HepG2 (cell line): ENCODE data around the gene SLC12A3. TPM values are rescaled to one million over a fixed set of nuclear protein-coding genes. Genes with fewer than 3 reads are reported as not detected.

Source experiments
- ATF1 ChIP-seq: IDR thresholded peaks from 2 replicates; pipeline ENCODE4 v1.6.1; 2016; ENCODE audit warnings: mild to moderate bottlenecking, control low read depth
- ATF2 ChIP-seq: sonication (generic); formaldehyde crosslinking; IDR thresholded peaks from 2 replicates; pipeline ENCODE4 v1.4.0; 2020; ENCODE audit warnings: missing genetic modification reagents
- CCDC6 ChIP-seq: sonication (generic); formaldehyde crosslinking; IDR thresholded peaks from 2 replicates; pipeline ENCODE4 v1.8.1; 2022; ENCODE audit warnings: mild to moderate bottlenecking, missing genetic modification reagents, moderate library complexity
- DNMT3B ChIP-seq: conservative IDR thresholded peaks from 2 replicates; pipeline ENCODE4 v1.6.1; 2016; ENCODE audit warnings: missing biosample characterization, control low read depth
- HNRNPH1 ChIP-seq: fragments of 200-400 bp; formaldehyde crosslinking; optimal IDR thresholded peaks from 2 replicates; pipeline ENCODE3; 2017; ENCODE audit warnings: mild to moderate bottlenecking, low read depth, low read length
- HOXD1 ChIP-seq: sonication (generic); formaldehyde crosslinking; IDR thresholded peaks from 2 replicates; pipeline ENCODE4 v1.5.0; 2020; ENCODE audit warnings: missing genetic modification reagents
- KLF6 ChIP-seq: IDR thresholded peaks from 2 replicates; pipeline ENCODE4 v1.8.0; 2016; ENCODE audit warnings: missing biosample characterization, missing genetic modification reagents
- KMT2B ChIP-seq: IDR thresholded peaks from 2 replicates; pipeline ENCODE4 v1.6.1; 2016; ENCODE audit warnings: missing genetic modification reagents, missing compliant biosample characterization
- MYC ChIP-seq: sonication (generic); formaldehyde crosslinking; IDR thresholded peaks from 2 replicates; pipeline ENCODE4 v1.9.0; 2021; ENCODE audit warnings: missing genetic modification reagents, borderline replicate concordance
- MYNN ChIP-seq: sonication (generic); formaldehyde crosslinking; IDR thresholded peaks from 2 replicates; pipeline ENCODE4 v1.4.0; 2020; ENCODE audit warnings: mild to moderate bottlenecking, low read depth, missing genetic modification reagents
- NFKBIZ ChIP-seq: IDR thresholded peaks from 2 replicates; pipeline ENCODE4 v1.6.1; 2018; ENCODE audit warnings: missing genetic modification reagents, missing compliant biosample characterization
- PHF21A ChIP-seq: sonication (generic); formaldehyde crosslinking; IDR thresholded peaks from 2 replicates; pipeline ENCODE4 v1.5.0; 2020; ENCODE audit warnings: mild to moderate bottlenecking, missing genetic modification reagents
- TEAD3 ChIP-seq: optimal IDR thresholded peaks from 2 replicates; pipeline ENCODE3; 2016; ENCODE audit warnings: borderline replicate concordance
- YEATS4 ChIP-seq: sonication (generic); formaldehyde crosslinking; IDR thresholded peaks from 2 replicates; pipeline ENCODE4 v1.4.0; 2020; ENCODE audit warnings: missing genetic modification reagents, borderline replicate concordance
- ZBTB21 ChIP-seq: sonication (generic); formaldehyde crosslinking; IDR thresholded peaks from 2 replicates; pipeline ENCODE4 v1.4.0; 2020; ENCODE audit warnings: missing genetic modification reagents
- ZNF232 ChIP-seq: sonication (generic); formaldehyde crosslinking; IDR thresholded peaks from 2 replicates; pipeline ENCODE4 v1.4.0; 2020; ENCODE audit warnings: missing genetic modification reagents, borderline replicate concordance
- ZNF253 ChIP-seq: sonication (generic); formaldehyde crosslinking; IDR thresholded peaks from 2 replicates; pipeline ENCODE4 v1.8.0; 2022; ENCODE audit warnings: mild to moderate bottlenecking, missing genetic modification reagents, borderline replicate concordance
- ZNF263 ChIP-seq: sonication (generic); formaldehyde crosslinking; IDR thresholded peaks from 2 replicates; pipeline ENCODE4 v1.4.0; 2020; ENCODE audit warnings: missing genetic modification reagents
- ZNF672 ChIP-seq: sonication (generic); formaldehyde crosslinking; IDR thresholded peaks from 2 replicates; pipeline ENCODE4 v1.8.1; 2022; ENCODE audit warnings: missing genetic modification reagents
- ZNF839 ChIP-seq: sonication (generic); formaldehyde crosslinking; IDR thresholded peaks from 2 replicates; pipeline ENCODE4 v1.4.0; 2020; ENCODE audit warnings: missing genetic modification reagents, mild to moderate bottlenecking, borderline replicate concordance
- ZNF841 ChIP-seq: sonication (generic); formaldehyde crosslinking; IDR thresholded peaks from 2 replicates; pipeline ENCODE4 v1.8.1; 2023; ENCODE audit warnings: missing genetic modification reagents, borderline replicate concordance
- polyA plus RNA-seq, 8 experiments: library from polyadenylated mRNA; depleted of rRNA in 3 of 8; stranded (reverse) in 7 of 8; unstranded in 1 of 8; fragments of >200 nt; fragmentation: Illumina TruSeq in 4 of 8; extraction: Trizol in 4 of 8; gene quantifications; 2 replicates each; pipeline versions ENCODE4 v1.2.1 to v1.2.3, GENCODE V29; 2011 to 2016; ENCODE audit warnings: low read depth in 4 of 8, missing spikeins in 1 of 8, mixed read lengths in 1 of 8; ENCODE audit not compliant: insufficient read depth in 1 of 8
- total RNA-seq, 5 experiments: library from RNA; depleted of rRNA; stranded (reverse); fragments of >200 nt; fragmentation: Illumina TruSeq; extraction: Trizol; gene quantifications; 2 replicates each; pipeline ENCODE4 v1.2.3, GENCODE V29; 2016; ENCODE audit warnings: low read depth in 1 of 5
- TF ChIP-seq, protein P1 (sequence below): sonication (generic); formaldehyde crosslinking; IDR thresholded peaks from 2 replicates; pipeline ENCODE4 v1.4.0; 2020; ENCODE audit warnings: mild to moderate bottlenecking, missing genetic modification reagents
- TF ChIP-seq, protein P2 (sequence below): sonication (generic); formaldehyde crosslinking; IDR thresholded peaks from 2 replicates; pipeline ENCODE4 v1.8.0; 2022; ENCODE audit warnings: mild to moderate bottlenecking, missing genetic modification reagents, moderate library complexity
- TF ChIP-seq, protein P3 (sequence below): sonication (generic); formaldehyde crosslinking; IDR thresholded peaks from 2 replicates; pipeline ENCODE4 v1.4.0; 2020; ENCODE audit warnings: low read depth, mild to moderate bottlenecking, missing genetic modification reagents
- TF ChIP-seq, protein P4 (sequence below), 2 experiments: fragments of 450-650 bp in 1 of 2; sonication (generic) in 1 of 2; formaldehyde crosslinking; IDR thresholded peaks; 2 replicates each; pipeline versions ENCODE4 v1.5.0 to v1.8.0; 2020 to 2022; ENCODE audit warnings: mild to moderate bottlenecking in 1 of 2, missing genetic modification reagents in 1 of 2

The SLC12A3 gene
- total and polyA plus RNA-seq, 2 of the 13 experiments (the other 11 are each of a cell fraction or from before 2014, with no cell fraction given) = 6.2 TPM; not detected in 1

GRCh38 chr16:56964243-56965148 is 99.5 kb downstream of the SLC12A3 start (continued):
- peak; percentile 98 for TF ChIP-seq TEAD3
- no peak for TF ChIP-seq ZNF253
- peak; percentile 63; the same call in 1 of the 2 replicates for TF ChIP-seq ZNF839 (CRISPR knock-in tag)
- no peak for TF ChIP-seq ZBTB21
- TF ChIP-seq HOXD1 (CRISPR knock-in tag) = peak; percentile 66; the same call in 1 of the 2 replicates
- TF ChIP-seq, protein P1, sequence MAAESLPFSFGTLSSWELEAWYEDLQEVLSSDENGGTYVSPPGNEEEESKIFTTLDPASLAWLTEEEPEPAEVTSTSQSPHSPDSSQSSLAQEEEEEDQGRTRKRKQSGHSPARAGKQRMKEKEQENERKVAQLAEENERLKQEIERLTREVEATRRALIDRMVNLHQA = no peak
- peak; percentile 75; the same call in 1 of the 2 replicates for TF ChIP-seq YEATS4 (CRISPR knock-in tag)
- peak; percentile 65; the same call in 1 of the 2 replicates for TF ChIP-seq CCDC6
- TF ChIP-seq ZNF263 (CRISPR knock-in tag) = no peak
- TF ChIP-seq, protein P2, sequence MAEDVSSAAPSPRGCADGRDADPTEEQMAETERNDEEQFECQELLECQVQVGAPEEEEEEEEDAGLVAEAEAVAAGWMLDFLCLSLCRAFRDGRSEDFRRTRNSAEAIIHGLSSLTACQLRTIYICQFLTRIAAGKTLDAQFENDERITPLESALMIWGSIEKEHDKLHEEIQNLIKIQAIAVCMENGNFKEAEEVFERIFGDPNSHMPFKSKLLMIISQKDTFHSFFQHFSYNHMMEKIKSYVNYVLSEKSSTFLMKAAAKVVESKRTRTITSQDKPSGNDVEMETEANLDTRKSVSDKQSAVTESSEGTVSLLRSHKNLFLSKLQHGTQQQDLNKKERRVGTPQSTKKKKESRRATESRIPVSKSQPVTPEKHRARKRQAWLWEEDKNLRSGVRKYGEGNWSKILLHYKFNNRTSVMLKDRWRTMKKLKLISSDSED (CRISPR knock-in tag) = no peak
- no peak for TF ChIP-seq MYNN
- no peak for TF ChIP-seq HNRNPH1
- peak; percentile 75; the same call in 1 of the 2 replicates for TF ChIP-seq PHF21A (CRISPR knock-in tag)
- no peak for TF ChIP-seq ATF1 (CRISPR knock-in tag)
- TF ChIP-seq ZNF672 = no peak
- 0 out of 2 replicates have a peak, but pooled peaks have one; percentile 25 for TF ChIP-seq KLF6 (CRISPR knock-in tag)
- TF ChIP-seq, protein P3, sequence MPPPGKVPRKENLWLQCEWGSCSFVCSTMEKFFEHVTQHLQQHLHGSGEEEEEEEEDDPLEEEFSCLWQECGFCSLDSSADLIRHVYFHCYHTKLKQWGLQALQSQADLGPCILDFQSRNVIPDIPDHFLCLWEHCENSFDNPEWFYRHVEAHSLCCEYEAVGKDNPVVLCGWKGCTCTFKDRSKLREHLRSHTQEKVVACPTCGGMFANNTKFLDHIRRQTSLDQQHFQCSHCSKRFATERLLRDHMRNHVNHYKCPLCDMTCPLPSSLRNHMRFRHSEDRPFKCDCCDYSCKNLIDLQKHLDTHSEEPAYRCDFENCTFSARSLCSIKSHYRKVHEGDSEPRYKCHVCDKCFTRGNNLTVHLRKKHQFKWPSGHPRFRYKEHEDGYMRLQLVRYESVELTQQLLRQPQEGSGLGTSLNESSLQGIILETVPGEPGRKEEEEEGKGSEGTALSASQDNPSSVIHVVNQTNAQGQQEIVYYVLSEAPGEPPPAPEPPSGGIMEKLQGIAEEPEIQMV (CRISPR knock-in tag) = no peak
- TF ChIP-seq NFKBIZ (CRISPR knock-in tag) = 0 out of 2 replicates have a peak, but pooled peaks have one; percentile 51
- TF ChIP-seq, protein P4, sequence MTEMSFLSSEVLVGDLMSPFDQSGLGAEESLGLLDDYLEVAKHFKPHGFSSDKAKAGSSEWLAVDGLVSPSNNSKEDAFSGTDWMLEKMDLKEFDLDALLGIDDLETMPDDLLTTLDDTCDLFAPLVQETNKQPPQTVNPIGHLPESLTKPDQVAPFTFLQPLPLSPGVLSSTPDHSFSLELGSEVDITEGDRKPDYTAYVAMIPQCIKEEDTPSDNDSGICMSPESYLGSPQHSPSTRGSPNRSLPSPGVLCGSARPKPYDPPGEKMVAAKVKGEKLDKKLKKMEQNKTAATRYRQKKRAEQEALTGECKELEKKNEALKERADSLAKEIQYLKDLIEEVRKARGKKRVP (CRISPR knock-in tag; IDR thresholded peaks at IDR 0.05) = peak; percentile 7 to 96; a peak in 2 of 4 replicates
- TF ChIP-seq MYC (CRISPR knock-in tag) = peak; percentile 75; the same call in 1 of the 2 replicates
- TF ChIP-seq ZNF232 (CRISPR knock-in tag) = no peak; the same call in 1 of the 2 replicates
- no peak for TF ChIP-seq ZNF841 (CRISPR knock-in tag)
- 0 out of 2 replicates have a peak, but pooled peaks have one; percentile 39 for TF ChIP-seq DNMT3B (CRISPR knock-in tag)
- peak; percentile 94 for TF ChIP-seq ATF2
- peak; percentile 33; the same call in 1 of the 2 replicates for TF ChIP-seq KMT2B
